T-cell (primary cell): Measurements from ENCODE around the gene IGDCC3. TPM values are rescaled to one million over a fixed set of nuclear protein-coding genes. Genes with fewer than 3 reads are reported as not detected.

ENCODE experiments used
- ATAC-seq, 4 experiments: fragments of 200-7000 bp in 3 of 4; fragments of 150-1000 bp in 1 of 4; cut with Tn5 transposase; replicated peaks in 1 of 4; 1 replicate in 3 of 4; 2 replicates in 1 of 4; pipeline ENCODE4 v1.10.0; 2021; ENCODE audit warnings: moderate library complexity in 3 of 4, mild to moderate bottlenecking in 2 of 4, moderate number of reproducible peaks in 1 of 4
- CTCF ChIA-PET, 2 donors: fragments of 300-600 bp; sonication (Branson Sonifier 250); formaldehyde crosslinking; loops; one replicate each; lab custom pipeline; 2022; ENCODE audit warnings: antibody characterized with exemption in 2 of 2; lab: Charles Lee
- POLR2A ChIA-PET, 2 donors: fragments of 300-600 bp; sonication (Branson Sonifier 250); formaldehyde crosslinking; loops; one replicate each; lab custom pipeline; 2022; ENCODE audit warnings: antibody characterized with exemption in 2 of 2; lab: Charles Lee
- DNase-seq, 35 experiments: peaks; one replicate each; pipeline versions ENCODE4 v3.0.0 to v3.0.0-alpha.2; 2013 to 2023
- H3K27ac ChIP-seq: one replicate; pipeline ENCODE4 v1.5.1; 2013; ENCODE audit warnings: low read length
- H3K27me3 ChIP-seq, 2 experiments: replicated peaks in 1 of 2; 1 replicate in 1 of 2; 2 replicates in 1 of 2; pipeline versions ENCODE4 v1.6.1 to v1.7.0; 2013; ENCODE audit warnings: low read length in 1 of 2, mixed read lengths in 1 of 2; ENCODE audit not compliant: control insufficient read depth in 2 of 2, insufficient read depth in 2 of 2; ENCODE audit errors: extremely low read depth in 1 of 2
- H3K36me3 ChIP-seq, 2 donors: 1 replicate in 1 of 2; 2 replicates in 1 of 2; pipeline versions ENCODE4 v1.6.1 to v1.7.0; 2013; ENCODE audit warnings: low read length in 1 of 2; ENCODE audit not compliant: control insufficient read depth in 2 of 2, insufficient read depth in 1 of 2; ENCODE audit errors: extremely low read depth in 1 of 2
- H3K4me1 ChIP-seq, 2 experiments: 1 replicate in 1 of 2; 2 replicates in 1 of 2; pipeline versions ENCODE4 v1.6.1 to v1.7.0; 2013; ENCODE audit warnings: low read length in 2 of 2, mixed read lengths in 1 of 2; ENCODE audit not compliant: insufficient read depth in 2 of 2, control insufficient read depth in 1 of 2; ENCODE audit errors: extremely low read depth in 1 of 2
- H3K4me3 ChIP-seq, 2 donors: 1 replicate in 1 of 2; 2 replicates in 1 of 2; pipeline versions ENCODE4 v1.5.1 to v1.7.0; 2013; ENCODE audit warnings: mild to moderate bottlenecking in 2 of 2, low read length in 1 of 2, moderate library complexity in 1 of 2; ENCODE audit not compliant: control insufficient read depth in 1 of 2; ENCODE audit errors: extremely low read depth in 1 of 2
- H3K9me3 ChIP-seq: 2 replicates; pipeline ENCODE4 v1.7.0; 2013
- H3K27ac Mint-ChIP-seq, 2 donors: one replicate each; pipeline ENCODE4 v1.8.0; 2020 to 2021; ENCODE audit warnings: mild to moderate bottlenecking in 2 of 2, mixed read lengths in 2 of 2
- H3K27me3 Mint-ChIP-seq, 2 donors: one replicate each; pipeline ENCODE4 v1.8.0; 2021 to 2022; ENCODE audit warnings: mixed read lengths in 2 of 2
- H3K36me3 Mint-ChIP-seq: one replicate; pipeline ENCODE4 v1.8.0; 2021; ENCODE audit warnings: mixed read lengths
- H3K4me1 Mint-ChIP-seq, 3 donors: one replicate each; pipeline ENCODE4 v1.8.0; 2020 to 2022; ENCODE audit warnings: mixed read lengths in 3 of 3, mild to moderate bottlenecking in 1 of 3
- H3K4me3 Mint-ChIP-seq, 3 donors: one replicate each; pipeline ENCODE4 v1.8.0; 2020 to 2022; ENCODE audit warnings: mild to moderate bottlenecking in 3 of 3, mixed read lengths in 3 of 3, moderate library complexity in 3 of 3
- H3K9me3 Mint-ChIP-seq, 3 donors: one replicate each; pipeline ENCODE4 v1.8.0; 2020 to 2022; ENCODE audit warnings: mixed read lengths in 3 of 3
- WGBS: methylation state at CpG from one replicate; pipeline ENCODE4 v1.1.5; 2013; ENCODE audit warnings: missing lambda C conversion rate; ENCODE audit not compliant: insufficient coverage; 5-methylcytosine and 5-hydroxymethylcytosine counted together
- total RNA-seq, 35 experiments: library from RNA in 6 of 35; stranded (reverse) in 6 of 35; fragments of 120-200 nt in 1 of 35; gene quantifications; one replicate each; pipeline versions ENCODE4 v1.2.1 to v1.2.4 and lab custom pipeline; 2013 to 2026

IGDCC3 gene
- total RNA-seq, 5 donors from 2014 or later (not counting 1 experiment from before 2014, with no cell fraction given): 0.06 TPM; not detected in 4

DNA sequence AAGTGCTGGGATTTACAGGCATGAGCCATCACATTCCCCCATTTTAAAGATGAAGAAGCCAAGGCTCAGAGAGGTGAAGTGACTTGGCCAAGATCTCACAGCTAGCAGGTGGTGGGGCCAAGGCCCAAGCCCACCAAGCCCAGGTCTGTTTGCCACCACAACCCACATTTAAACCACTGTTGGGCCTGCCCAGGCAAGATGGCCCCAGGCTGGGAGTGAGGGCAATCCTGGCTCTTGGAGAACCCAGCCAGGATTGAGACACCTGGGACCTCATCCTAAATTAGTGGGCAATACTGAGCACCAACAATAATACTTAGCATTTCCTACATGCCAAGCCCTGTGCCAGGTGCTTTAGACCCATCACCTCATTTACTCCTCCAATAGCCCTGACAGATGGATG is 6.9 kb downstream of the IGDCC3 start:
- no peaks in the 10 kb centered on the region for H3K9me3 Mint-ChIP-seq
- Histone ChIP-seq H3K4me1 (no peaks in the 10 kb centered on the region), H3K9me3 (no peaks in the 10 kb centered on the region), H3K27me3 (peaks cover 6 to 43% of the 10 kb centered on the region in 2 experiments), H3K27ac (no peak overlapping the region), H3K36me3 (no peaks in the 10 kb centered on the region), H3K4me3 (no peak overlapping the region)
- no peak overlapping the region for H3K27ac Mint-ChIP-seq
- ChIA-PET POLR2A (no interaction called here), CTCF (no interaction called here)
- peaks cover 2 to 3% (median 3%) of the 10 kb centered on the region in 3 donors for H3K4me1 Mint-ChIP-seq
- no peak overlapping the region for H3K4me3 Mint-ChIP-seq
- DNase-seq (no peak), ATAC-seq (no peak)
- peaks cover 28 to 42% of the 10 kb centered on the region in 2 donors for H3K27me3 Mint-ChIP-seq
- no peaks in the 10 kb centered on the region for H3K36me3 Mint-ChIP-seq

DNA sequence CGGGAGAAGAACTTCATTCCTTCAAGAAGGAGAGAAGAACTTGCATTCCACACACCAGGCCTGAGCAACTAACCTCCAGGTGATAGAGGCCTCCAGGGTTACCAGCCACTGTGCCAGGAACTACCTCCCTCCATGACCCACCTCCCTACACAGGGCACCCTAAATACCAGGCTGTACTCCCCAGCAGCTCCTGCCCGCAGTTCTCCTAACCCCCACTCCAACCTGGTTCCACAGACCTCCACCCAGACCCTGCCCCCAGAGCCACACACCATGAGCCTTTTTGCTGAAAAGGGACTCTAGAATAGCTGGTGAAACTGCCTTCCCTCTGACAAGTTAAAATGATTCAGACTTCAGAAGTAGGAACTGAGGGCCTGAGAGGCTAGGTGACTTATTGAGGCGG is 8.2 kb downstream of the IGDCC3 start:
- no peaks in the 10 kb centered on the region for H3K9me3 Mint-ChIP-seq
- Histone ChIP-seq H3K27ac (no peak overlapping the region), H3K9me3 (no peaks in the 10 kb centered on the region), H3K4me1 (no peaks in the 10 kb centered on the region), H3K36me3 (no peaks in the 10 kb centered on the region), H3K27me3 (peaks cover 0 to 40% of the 10 kb centered on the region in 2 experiments), H3K4me3 (no peak overlapping the region)
- no peaks in the 10 kb centered on the region for H3K36me3 Mint-ChIP-seq
- ChIA-PET CTCF (no interaction called here), POLR2A (no interaction called here)
- WGBS: 100% methylated on average over 1 of the region's 3 CpGs
- H3K27ac Mint-ChIP-seq: no peak overlapping the region
- no peak overlapping the region for H3K4me3 Mint-ChIP-seq
- DNase-seq (no peak), ATAC-seq (no peak)
- no peaks in the 10 kb centered on the region for H3K4me1 Mint-ChIP-seq
- H3K27me3 Mint-ChIP-seq: peaks cover 15 to 29% of the 10 kb centered on the region in 2 donors

DNA sequence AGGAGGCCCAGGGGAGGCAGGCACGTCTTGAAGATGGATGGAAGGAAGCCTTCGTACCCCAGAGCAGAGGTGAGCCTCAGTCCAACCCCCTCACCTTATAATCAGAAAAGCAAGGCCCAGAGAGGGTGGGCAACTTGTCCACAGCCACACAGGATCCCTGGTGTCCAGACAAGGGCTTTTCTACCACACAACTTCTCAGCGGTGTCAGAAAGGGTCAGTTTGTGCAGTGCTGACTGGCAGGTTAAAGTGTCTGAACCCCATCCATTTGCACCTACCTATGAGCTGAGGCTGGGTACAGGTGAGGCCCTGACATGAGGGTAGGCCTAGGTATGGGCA is 8.6 kb downstream of the IGDCC3 start:
- Mint-ChIP-seq H3K4me1 (no peaks in the 10 kb centered on the region), H3K27ac (no peak overlapping the region), H3K4me3 (no peak overlapping the region), H3K9me3 (no peaks in the 10 kb centered on the region), H3K27me3 (peaks cover 11 to 25% of the 10 kb centered on the region in 2 donors), H3K36me3 (no peaks in the 10 kb centered on the region)
- Histone ChIP-seq H3K27ac (no peak overlapping the region), H3K27me3 (peaks cover 0 to 43% of the 10 kb centered on the region in 2 experiments), H3K9me3 (no peaks in the 10 kb centered on the region), H3K36me3 (no peaks in the 10 kb centered on the region), H3K4me3 (no peak overlapping the region), H3K4me1 (no peaks in the 10 kb centered on the region)
- no CpG with 5 or more reads among the region's 3 CpGs for WGBS
- CTCF ChIA-PET: no interaction called here
- ATAC-seq (no peak), DNase-seq (no peak)
- POLR2A ChIA-PET: interaction anchor here in 1 of 2 donors (0.6 to 0.7 kb wide), 2 partner anchors 8 to 536 kb away, joined by 3 to 7 read pairs; no protein-coding TSS in a partner anchor

DNA sequence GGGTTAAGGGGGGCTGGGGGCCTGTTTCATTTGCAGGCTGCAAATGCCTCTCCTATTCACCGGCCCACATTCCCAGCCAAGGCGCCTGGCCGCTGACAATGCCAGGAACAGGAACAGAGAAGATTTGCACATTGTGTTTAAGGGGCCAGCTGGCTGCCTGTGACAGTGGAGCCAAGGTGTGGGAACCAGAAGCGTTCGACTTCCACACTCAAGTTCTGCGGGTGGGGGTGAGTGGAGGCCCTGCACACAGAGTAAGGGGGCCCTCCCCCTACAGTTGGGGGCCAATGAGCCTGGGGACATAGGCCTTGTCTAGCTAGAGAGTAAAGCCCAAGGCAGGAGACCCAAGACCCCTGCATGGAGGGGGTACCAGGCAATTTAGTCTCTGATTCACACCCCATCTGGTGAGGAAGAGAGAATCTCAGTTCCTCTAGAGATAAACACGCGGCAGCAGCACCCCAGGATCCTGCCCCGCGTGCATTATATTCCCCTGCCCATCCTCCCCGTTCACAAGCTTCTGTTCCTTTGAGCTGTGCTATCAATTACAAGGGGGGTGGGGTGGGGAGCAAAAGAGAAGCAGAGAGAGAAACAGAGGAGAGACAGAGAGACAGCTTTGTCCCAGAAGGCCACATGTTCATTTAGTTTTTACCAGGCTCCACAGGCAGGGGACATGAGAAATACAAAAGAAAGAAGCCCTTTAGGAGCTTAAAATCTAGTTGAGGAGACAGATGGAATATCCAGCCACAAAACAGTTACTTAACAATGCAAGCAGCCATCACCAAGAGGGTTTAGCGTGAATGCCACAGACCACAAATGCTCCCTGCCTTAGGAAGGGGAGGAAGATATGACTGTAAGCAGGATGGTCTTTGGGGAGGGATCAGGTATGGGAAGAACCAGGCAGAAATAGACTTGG is 9.2 kb downstream of the IGDCC3 start:
- Histone ChIP-seq H3K9me3 (no peaks in the 10 kb centered on the region), H3K27me3 (peaks cover 0 to 41% of the 10 kb centered on the region in 2 experiments), H3K36me3 (no peaks in the 10 kb centered on the region), H3K27ac (no peak overlapping the region), H3K4me3 (no peak overlapping the region), H3K4me1 (no peaks in the 10 kb centered on the region)
- ChIA-PET POLR2A (interaction anchor here in 1 of 2 donors (0.6 to 0.7 kb wide), 2 partner anchors 8 to 536 kb away, joined by 3 to 7 read pairs; no protein-coding TSS in a partner anchor), CTCF (no interaction called here)
- ATAC-seq: no peak
- Mint-ChIP-seq H3K9me3 (no peaks in the 10 kb centered on the region), H3K36me3 (no peaks in the 10 kb centered on the region), H3K4me3 (no peak overlapping the region), H3K27ac (no peak overlapping the region), H3K27me3 (peaks cover 4 to 19% of the 10 kb centered on the region in 2 donors), H3K4me1 (no peaks in the 10 kb centered on the region)
- DNase-seq: no peak
- WGBS: 91% methylated on average over 4 of the region's 12 CpGs

DNA sequence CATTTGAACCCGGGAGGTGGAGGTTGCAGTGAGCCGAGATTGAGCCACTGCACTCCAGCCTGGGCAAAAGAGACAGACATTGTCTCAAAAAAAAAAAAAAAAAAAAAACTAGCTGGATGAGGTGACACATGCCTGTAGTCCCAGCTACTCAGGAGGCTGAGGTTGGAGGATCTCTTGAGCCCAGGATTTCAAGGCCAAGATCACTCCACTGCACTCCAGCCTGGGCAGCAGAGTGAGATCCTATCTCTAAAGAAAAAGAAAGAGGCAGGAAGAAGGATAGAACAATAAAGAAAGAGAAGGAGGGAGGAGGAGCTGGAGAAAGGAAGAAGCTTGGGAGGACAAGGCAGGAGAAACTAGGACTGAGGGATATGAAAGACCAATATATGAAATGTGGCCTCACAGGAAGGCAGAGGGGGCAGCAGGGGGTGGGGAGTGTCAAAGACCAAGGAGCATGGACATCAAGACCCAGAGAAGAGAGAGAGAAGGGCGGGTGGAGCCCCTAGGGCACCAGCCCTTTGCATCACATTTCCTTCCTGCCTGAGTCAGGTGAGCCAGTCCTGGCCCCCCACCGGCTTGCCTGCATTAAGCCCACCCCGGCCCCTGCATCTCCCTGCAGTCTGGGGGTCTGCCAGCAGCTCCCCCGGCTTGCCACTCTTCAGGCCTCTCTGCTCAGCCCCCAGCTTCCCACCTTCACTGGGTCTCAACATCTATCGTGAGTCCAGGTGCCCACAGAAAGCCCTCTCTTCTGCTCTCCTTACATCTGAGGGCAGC is 11.5 kb downstream of the IGDCC3 start:
- Histone ChIP-seq H3K4me3 (no peak overlapping the region), H3K4me1 (no peaks in the 10 kb centered on the region), H3K27ac (no peak overlapping the region), H3K36me3 (no peaks in the 10 kb centered on the region), H3K9me3 (no peaks in the 10 kb centered on the region), H3K27me3 (peaks cover 0 to 44% of the 10 kb centered on the region in 2 experiments)
- no peak for ATAC-seq
- no peak overlapping the region for H3K27ac Mint-ChIP-seq
- DNase-seq: no peak
- no peaks in the 10 kb centered on the region for H3K9me3 Mint-ChIP-seq
- WGBS: 58% methylated on average over 3 of the region's 7 CpGs
- ChIA-PET CTCF (interaction anchor here in 1 of 2 donors (0.6 kb wide), 1 partner anchor 14 kb away, joined by 5 read pairs; no protein-coding TSS in a partner anchor), POLR2A (no interaction called here)
- H3K4me1 Mint-ChIP-seq: no peaks in the 10 kb centered on the region
- no peak overlapping the region for H3K4me3 Mint-ChIP-seq
- no peaks in the 10 kb centered on the region for H3K36me3 Mint-ChIP-seq
- H3K27me3 Mint-ChIP-seq: peaks cover 5 to 13% of the 10 kb centered on the region in 2 donors

- ChIA-PET CTCF (no interaction called here), POLR2A (no interaction called here)
- peaks cover 6 to 17% of the 10 kb centered on the region in 2 donors for H3K27me3 Mint-ChIP-seq
- Histone ChIP-seq H3K27ac (no peak overlapping the region), H3K9me3 (no peaks in the 10 kb centered on the region), H3K4me1 (no peaks in the 10 kb centered on the region), H3K4me3 (no peak overlapping the region), H3K36me3 (no peaks in the 10 kb centered on the region), H3K27me3 (peaks cover 0 to 46% of the 10 kb centered on the region in 2 experiments)
- H3K27ac Mint-ChIP-seq: no peak overlapping the region
- DNase-seq: no peak
- no peak for ATAC-seq
- H3K9me3 Mint-ChIP-seq: no peaks in the 10 kb centered on the region
- H3K4me1 Mint-ChIP-seq: no peaks in the 10 kb centered on the region
- WGBS: 78% methylated on average over 1 of the region's 2 CpGs
- H3K4me3 Mint-ChIP-seq: no peak overlapping the region
- no peaks in the 10 kb centered on the region for H3K36me3 Mint-ChIP-seq
Measured at GRCh38 chr15:65365229-65365628, 12.6 kb downstream of the IGDCC3 start.
